Renal pelvis (tissue), 4 donors: ENCODE results near the gene PCNA. TPM values are rescaled to one million over a fixed set of nuclear protein-coding genes. Genes with fewer than 3 reads are reported as not detected.
"Not testable (repeated sequence)": the region's sequence is repeated elsewhere in the genome, so short reads cannot be mapped to it uniquely, and the experiment has no call there.

ENCODE experiments used
- DNase-seq: peaks from one replicate; pipeline ENCODE4 v3.0.0-alpha.2; 2013
- polyA plus RNA-seq, 3 donors: library from polyadenylated mRNA; unstranded; fragments of 120-200 nt; gene quantifications; one replicate each; pipeline ENCODE4 v1.2.1, GENCODE V29; 2013; ENCODE audit not compliant: insufficient read length in 3 of 3

The PCNA gene
- polyA plus RNA-seq, 3 donors: 157 to 190 (median 161) TPM

- no peak for DNase-seq
These were observed 46.8 kb downstream of the PCNA start for GRCh38 chr20:5072756-5073659.

DNA sequence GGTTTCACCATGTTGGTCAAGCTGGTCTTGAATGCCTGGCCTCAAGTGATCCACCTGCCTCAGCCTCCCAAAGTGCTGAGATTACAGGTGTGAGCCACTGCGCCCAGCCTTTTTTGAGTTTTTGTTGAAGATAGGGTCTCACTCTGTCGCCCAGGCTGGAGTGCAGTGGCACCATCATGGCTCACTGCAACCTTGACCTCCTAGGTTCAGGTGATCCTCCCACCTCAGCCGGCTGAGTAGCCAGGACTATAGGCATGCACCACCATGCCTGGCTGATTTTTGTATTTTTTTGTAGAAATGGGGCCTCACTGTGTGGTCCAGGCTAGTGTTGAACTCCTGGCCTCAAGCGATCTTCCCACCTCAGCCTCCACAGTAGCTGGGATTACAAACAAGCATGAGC, 47.8 kb downstream of the PCNA start:
- not testable (repeated sequence) for DNase-seq

DNA sequence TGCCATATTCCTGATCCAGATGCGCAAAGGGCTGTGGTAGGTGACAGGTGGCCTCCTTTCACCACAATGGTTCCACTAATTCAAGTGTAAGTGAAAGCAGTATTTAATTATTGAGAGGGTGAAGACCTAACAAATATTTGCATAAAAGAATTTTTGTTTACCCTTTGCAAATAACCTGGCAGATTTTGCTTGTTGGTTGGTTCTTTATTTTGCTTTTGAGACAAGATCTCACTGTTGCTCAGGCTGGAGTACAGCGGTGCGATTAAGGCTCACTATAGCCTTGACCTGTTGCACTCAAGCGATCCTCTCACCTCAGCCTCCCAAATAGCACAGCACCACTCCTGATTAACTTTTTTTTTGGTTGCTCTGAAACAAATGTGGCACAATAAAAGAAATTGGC, 49.2 kb downstream of the PCNA start:
- no peak for DNase-seq

- DNase-seq: no peak
These were observed 49.7 kb downstream of the PCNA start for GRCh38 chr20:5070081-5070480.

DNA sequence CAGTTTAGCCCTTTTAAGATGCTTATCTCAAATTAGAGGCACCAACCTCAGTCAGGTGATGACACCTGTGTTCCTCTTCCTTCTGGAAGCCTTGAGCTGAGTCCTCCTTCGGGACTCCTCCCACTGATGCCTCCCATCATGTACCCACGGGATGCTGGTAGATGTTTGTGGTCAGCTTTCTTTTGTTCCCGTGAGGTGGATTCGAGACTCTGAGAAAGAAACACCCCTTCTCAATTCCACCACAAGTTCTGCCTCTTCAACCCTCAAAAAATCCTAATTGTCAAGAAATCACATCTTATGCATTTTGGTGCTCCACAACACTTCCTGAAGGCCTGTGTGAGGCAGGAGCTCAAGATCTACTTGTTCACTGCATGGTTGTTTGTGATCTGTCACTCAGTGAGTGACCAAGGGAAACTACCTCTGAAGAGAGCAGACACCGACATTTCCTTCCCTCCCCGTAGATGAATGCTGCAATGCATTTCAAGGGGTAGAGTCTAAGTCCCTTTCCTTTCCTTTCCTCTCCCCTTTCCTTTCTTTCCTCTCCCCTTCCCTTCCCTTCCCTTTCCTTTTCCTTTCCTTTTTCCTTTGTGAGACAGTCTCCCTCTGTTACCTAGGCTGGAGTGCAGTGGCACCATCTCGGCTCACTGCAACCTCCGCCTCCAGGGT, 50.5 kb downstream of the PCNA start:
- no peak for DNase-seq

DNA sequence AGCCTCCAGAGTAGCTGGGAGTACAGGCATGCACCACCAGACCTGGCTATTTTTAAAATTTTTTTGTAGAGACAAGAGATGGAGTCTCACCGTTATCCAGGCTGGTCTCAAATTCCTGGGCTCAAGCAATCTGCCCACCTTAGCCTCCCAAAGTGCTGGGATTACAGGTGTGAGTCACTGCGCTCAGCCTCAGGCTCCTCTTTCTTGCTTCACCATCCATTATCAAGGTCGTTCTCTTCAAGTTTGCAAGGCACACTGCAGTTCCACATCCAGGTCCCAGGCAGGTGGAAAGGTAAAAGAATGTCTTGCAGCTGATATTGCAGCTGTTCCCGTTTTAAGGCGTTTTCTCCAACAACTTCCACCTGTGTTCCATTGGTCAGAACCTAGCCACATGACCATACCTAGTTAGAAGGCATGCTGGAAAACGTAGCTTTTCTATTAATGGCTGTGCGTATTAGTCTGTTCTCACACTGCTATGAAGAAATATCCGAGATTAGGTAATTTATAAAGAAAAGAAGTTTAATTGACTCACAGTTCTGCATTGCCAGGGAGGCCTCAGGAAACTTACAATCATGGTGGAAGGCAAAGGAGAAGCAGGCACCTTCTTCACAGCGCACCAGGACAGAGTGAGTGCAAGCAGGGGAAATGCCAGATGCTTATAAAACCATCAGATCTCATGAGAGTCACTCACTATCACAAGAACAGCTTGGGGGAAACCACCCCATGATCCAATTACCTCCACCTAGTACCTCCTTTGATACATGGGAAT, 51.7 kb downstream of the PCNA start:
- no peak for DNase-seq

- no peak for DNase-seq
These were observed 53.8 kb downstream of the PCNA start for GRCh38 chr20:5065879-5066383.

DNA sequence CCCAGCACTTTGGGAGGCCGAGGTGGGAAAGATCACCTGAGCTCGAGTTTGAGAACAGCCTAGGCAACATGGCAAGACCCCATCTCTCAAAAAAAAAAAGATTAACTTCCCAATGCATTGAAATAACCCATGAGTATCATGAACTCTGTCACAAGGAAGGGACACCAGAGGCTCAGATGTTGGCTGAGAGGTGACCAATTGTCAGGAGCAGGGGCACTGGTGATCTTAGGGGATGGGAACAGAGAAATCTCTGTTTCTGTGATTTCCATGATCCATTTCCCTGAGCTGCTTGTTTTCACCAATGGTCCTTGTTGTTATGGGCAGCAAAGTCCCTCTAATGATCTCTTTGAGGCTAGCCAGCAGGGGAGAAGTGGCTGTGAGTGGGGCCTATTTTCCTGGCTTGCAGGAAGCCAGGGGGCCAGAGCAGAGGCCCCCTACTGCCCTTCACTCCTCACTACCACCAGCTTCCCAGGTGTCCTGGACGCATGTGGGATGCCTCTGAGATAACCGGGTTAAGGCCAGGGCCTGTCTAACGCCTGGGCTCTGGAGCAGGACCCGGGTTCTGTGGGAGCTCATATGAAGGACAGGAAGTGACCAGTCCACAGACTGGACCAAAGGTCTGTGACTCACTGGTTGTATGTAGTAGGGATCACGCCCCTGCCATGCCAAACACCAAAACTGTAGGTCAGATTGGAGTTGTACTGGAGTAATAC, 54.4 kb downstream of the PCNA start:
- DNase-seq: no peak

Other genes starting within 250 kb of the PCNA start
- 10 to 100 TPM; 18.2 to 26.1 (median 22.6) TPM for gene SLC23A2, start 118.4 kb downstream of the PCNA start, polyA plus RNA-seq
- gene TMEM230, start 6.9 kb downstream of the PCNA start, polyA plus RNA-seq: 100 to 1,000 TPM; 127 to 143 (median 142) TPM
- 10 to 100 TPM; 32.1 to 39.7 (median 36.8) TPM for gene CDS2, start 7.0 kb upstream of the PCNA start, polyA plus RNA-seq
- not detected for gene PROKR2, start 197.0 kb upstream of the PCNA start, polyA plus RNA-seq